Small intestine (tissue), 7 donors: Measurements from ENCODE around the gene KRT81. TPM values are rescaled to one million over a fixed set of nuclear protein-coding genes. Genes with fewer than 3 reads are reported as not detected.
A peak's percentile ranks its signal among the peaks of the same experiment; 100 is the strongest.

Experiments used
- DNase-seq, 2 donors: peaks; one replicate each; pipeline versions ENCODE4 v3.0.0 to v3.0.0-alpha.2; 2013
- FAIRE-seq: peaks from 2 replicates; lab custom pipeline; 2012; peaks lifted over from hg19 to GRCh38; lab: Jason Lieb, UNC
- H3K27ac ChIP-seq, 3 donors: one replicate each; pipeline ENCODE4 v1.5.1; 2013; ENCODE audit warnings: low read length in 2 of 3, mild to moderate bottlenecking in 2 of 3, control low read depth in 1 of 3, inconsistent platforms in 1 of 3, low read depth in 1 of 3, moderate library complexity in 1 of 3
- H3K27me3 ChIP-seq, 3 donors: one replicate each; pipeline ENCODE4 v1.6.1; 2013; ENCODE audit warnings: low read length in 3 of 3, inconsistent platforms in 1 of 3; ENCODE audit not compliant: control insufficient read depth in 3 of 3, insufficient read depth in 3 of 3
- H3K36me3 ChIP-seq, 3 donors: one replicate each; pipeline ENCODE4 v1.6.1; 2013; ENCODE audit warnings: low read length in 3 of 3, inconsistent platforms in 1 of 3, low read depth in 1 of 3, mild to moderate bottlenecking in 1 of 3, moderate library complexity in 1 of 3; ENCODE audit not compliant: control insufficient read depth in 3 of 3, insufficient read depth in 2 of 3
- H3K4me1 ChIP-seq, 3 donors: one replicate each; pipeline ENCODE4 v1.6.1; 2013; ENCODE audit warnings: low read length in 2 of 3, inconsistent platforms in 1 of 3, low read depth in 1 of 3, mild to moderate bottlenecking in 1 of 3, moderate library complexity in 1 of 3; ENCODE audit not compliant: control insufficient read depth in 3 of 3, insufficient read depth in 2 of 3
- H3K4me3 ChIP-seq, 3 donors: one replicate each; pipeline ENCODE4 v1.5.1; 2013; ENCODE audit warnings: low read length in 3 of 3, control low read depth in 1 of 3, inconsistent platforms in 1 of 3, low read depth in 1 of 3, mild to moderate bottlenecking in 1 of 3, moderate library complexity in 1 of 3
- H3K9me3 ChIP-seq, 2 donors: one replicate each; pipeline ENCODE4 v1.6.1; 2013; ENCODE audit warnings: low read depth in 1 of 2, low read length in 1 of 2; ENCODE audit not compliant: control insufficient read depth in 2 of 2, insufficient read depth in 1 of 2
- WGBS, 3 donors: extraction: QIAGEN DNeasy Blood & Tissue Kit; methylation state at CpG; one replicate each; pipeline ENCODE4 v1.1.7; 2013; 5-methylcytosine and 5-hydroxymethylcytosine counted together
- polyA plus RNA-seq, 4 donors: library from polyadenylated mRNA; stranded (reverse) in 3 of 4; unstranded in 1 of 4; fragments of 200-250 nt in 3 of 4; fragments of 120-200 nt in 1 of 4; gene quantifications; one replicate each; pipeline versions ENCODE4 v1.2.1 to v1.2.3, GENCODE V29; 2013
- donor health status: healthy with polysubstance abuse.
- donor health status: control.
- donor health status: control.
- donor health status: Bipolar disorder and iron deficiency.
- donor health status: healthy.

Gene KRT81
- polyA plus RNA-seq, 4 donors: 0.53 TPM; not detected in 3

DNA sequence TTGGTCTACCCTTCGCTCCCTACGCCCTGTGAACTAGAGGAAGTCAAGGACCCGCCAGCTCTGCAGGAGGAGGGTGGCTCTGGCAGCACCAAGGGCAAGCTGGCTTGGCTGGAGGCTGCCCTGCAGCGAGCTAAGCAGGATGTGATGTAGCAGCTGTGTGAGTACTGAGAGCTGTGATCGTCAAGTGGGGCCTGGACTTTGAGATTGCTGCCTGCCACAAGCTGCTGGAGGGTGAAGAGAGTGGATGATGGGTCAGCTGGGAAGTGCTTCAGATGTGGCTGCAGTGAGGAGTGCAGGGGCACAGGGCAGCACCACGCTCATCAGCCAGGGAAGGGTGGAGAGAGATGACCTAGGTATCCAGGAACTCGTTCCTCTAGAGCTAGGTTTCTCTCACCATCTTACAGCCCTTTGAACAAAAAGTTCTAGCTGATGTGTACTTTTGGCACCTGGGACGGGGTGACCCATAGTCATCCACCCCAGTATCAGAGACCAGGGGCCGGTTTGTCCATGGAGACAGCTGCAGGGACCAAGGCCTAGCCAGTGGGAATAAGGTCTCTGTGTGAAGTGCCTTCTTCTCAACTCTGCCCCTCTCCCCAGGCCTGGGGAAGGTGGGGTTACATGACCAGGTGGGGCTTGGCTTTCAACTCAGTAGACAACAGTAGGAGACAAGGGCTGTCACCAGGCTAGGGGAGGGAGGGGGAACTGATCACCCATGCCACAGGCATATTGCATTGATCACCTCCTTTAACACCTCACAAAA is 13.7 kb downstream of the KRT81 start:
- FAIRE-seq (no peak), DNase-seq (peak; percentile 25 to 26)
- H3K36me3 ChIP-seq: no peaks in the 10 kb centered on the region
- peaks cover 0 to 8% (median 7%) of the 10 kb centered on the region in 3 donors for H3K27me3 ChIP-seq
- no peak overlapping the region for H3K4me3 ChIP-seq
- 33 to 73% (median 39%) methylated on average over 9 of the region's 9 CpGs for WGBS, 3 donors
- no peaks in the 10 kb centered on the region for H3K9me3 ChIP-seq
- H3K4me1 ChIP-seq: peaks cover 0 to 4% (median 0%) of the 10 kb centered on the region in 3 donors
- H3K27ac ChIP-seq: no peak overlapping the region

DNA sequence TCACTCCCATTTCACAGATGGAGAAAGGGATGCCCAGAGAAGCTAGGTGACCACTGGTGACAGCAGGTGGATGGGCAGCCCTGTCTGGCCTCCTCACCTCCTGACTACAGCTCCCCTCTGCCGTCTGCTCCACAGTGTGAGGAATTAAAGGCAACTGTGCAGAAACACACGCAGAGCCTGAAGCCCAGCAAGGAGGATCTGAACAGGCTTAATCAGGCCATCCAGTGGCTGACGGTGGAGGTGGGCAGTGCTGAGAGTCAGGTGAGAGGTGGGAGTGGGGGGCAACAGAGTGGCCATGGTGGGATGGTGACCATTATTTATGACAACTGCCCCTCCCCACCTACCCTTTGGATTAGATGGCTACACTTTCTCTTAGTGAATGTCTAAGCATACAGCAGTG is 15.6 kb downstream of the KRT81 start:
- 86 to 93% (median 90%) methylated on average over 3 of the region's 3 CpGs for WGBS, 3 donors
- FAIRE-seq (no peak), DNase-seq (no peak)
- Histone ChIP-seq H3K27me3 (peaks cover 0 to 11% (median 8%) of the 10 kb centered on the region in 3 donors), H3K4me1 (peaks cover 0 to 4% (median 0%) of the 10 kb centered on the region in 3 donors), H3K9me3 (no peaks in the 10 kb centered on the region), H3K4me3 (no peak overlapping the region), H3K36me3 (no peaks in the 10 kb centered on the region), H3K27ac (no peak overlapping the region)

DNA sequence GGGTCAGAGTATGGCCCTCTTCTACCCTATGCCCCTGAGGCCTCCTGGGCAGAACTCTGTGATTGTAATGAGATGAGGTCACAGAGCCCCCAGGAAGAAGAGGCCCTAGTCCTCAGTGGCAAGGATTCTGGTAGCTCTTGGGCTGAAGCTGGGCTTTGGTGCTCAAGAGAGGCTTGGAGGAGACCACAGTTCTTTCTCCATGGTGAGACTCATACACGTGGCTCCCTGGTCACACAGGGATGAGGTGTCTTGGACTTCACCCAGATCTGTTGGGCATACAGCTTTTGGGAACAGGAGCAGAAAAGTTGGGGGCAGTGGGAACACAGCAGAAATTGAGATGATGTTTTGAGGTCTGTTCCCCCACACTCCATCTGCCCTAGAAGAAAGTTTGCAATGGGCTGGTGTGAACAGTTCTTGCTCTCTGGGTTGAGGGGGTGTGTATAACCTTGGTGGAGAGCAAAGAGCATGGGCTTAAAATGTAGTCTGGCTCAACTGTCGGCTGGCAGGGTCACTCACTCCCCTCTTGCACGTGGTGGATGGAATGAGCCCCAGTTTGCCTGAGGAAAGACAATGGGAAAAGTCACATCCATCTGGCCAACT is 16.7 kb downstream of the KRT81 start, which contains the start of gene KRT86:
KRT86 (plus strand) TSS at position 125 of the 600 bp plus-strand sequence. CDS start 27,272 bp downstream, outside the sequence.
- Histone ChIP-seq H3K27ac (no peak within 1 kb of the TSS), H3K36me3 (no peaks in the 10 kb centered on the region), H3K9me3 (no peaks in the 10 kb centered on the region), H3K4me1 (peaks cover 0 to 4% (median 0%) of the 10 kb centered on the region in 3 donors), H3K4me3 (no peak within 1 kb of the TSS), H3K27me3 (peaks cover 0 to 14% (median 8%) of the 10 kb centered on the region in 3 donors)
- no peak for DNase-seq
- FAIRE-seq: no peak
- WGBS, 3 donors: 67 to 74% (median 71%) methylated on average over 3 of the region's 3 CpGs

DNA sequence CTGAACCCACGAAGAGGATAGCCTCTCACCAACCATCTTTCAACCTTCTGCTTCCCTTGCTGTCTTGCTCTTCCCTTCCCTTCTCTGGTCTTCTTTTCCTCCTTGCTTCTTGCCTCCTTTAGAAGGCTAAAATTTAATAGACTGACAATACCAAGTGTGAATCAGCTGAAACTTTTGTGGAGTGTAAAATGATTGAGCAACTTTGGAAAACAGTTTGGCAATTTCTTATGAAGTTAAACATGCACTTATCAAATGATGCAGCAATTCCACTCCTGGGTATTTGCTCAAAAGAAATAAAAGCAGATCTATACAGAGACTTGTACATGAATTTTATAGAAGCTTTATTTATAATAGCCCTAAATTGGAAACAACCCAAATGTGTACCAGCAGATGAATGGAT is 20.2 kb downstream of the KRT81 start:
- FAIRE-seq (no peak), DNase-seq (no peak)
- H3K4me1 ChIP-seq: no peaks in the 10 kb centered on the region
- H3K4me3 ChIP-seq: no peak overlapping the region
- H3K9me3 ChIP-seq: no peaks in the 10 kb centered on the region
- 70 to 90% (median 80%) methylated on average over 1 of the region's 1 CpG for WGBS, 3 donors
- no peaks in the 10 kb centered on the region for H3K36me3 ChIP-seq
- H3K27ac ChIP-seq: no peak overlapping the region
- peaks cover 0 to 10% (median 0%) of the 10 kb centered on the region in 3 donors for H3K27me3 ChIP-seq

DNA sequence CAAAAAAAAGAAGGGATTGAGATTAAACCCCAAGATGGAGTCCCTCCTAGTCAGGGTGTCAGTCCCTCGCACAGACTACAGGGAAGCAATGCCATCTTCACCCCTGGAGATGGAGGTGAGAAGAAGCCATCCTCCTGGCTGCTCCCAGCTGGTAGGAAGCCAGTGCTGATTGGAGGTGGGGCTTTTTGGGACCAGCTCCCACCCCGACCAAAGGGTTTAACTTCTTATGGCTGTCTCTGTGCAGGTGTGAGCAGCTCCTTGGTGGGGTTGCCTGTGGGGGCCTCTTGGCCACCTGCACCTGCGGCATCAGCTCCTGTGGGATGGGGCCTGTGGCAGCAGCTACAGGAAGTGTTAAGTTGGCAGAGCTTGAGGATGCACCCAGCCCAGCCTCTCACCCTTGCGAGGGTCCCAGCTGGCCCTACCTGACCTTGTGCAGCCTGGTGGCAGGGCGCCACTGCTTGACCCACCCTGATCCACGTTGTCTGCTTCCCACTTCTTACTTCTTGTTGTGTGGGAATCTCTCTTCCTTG is 20.7 kb downstream of the KRT81 start:
- Histone ChIP-seq H3K27me3 (peaks cover 0 to 10% (median 0%) of the 10 kb centered on the region in 3 donors), H3K27ac (no peak overlapping the region), H3K36me3 (no peaks in the 10 kb centered on the region), H3K9me3 (no peaks in the 10 kb centered on the region), H3K4me1 (no peaks in the 10 kb centered on the region), H3K4me3 (no peak overlapping the region)
- WGBS, 3 donors: 73 to 80% (median 79%) methylated on average over 6 of the region's 6 CpGs
- no peak for DNase-seq
- no peak for FAIRE-seq

DNA sequence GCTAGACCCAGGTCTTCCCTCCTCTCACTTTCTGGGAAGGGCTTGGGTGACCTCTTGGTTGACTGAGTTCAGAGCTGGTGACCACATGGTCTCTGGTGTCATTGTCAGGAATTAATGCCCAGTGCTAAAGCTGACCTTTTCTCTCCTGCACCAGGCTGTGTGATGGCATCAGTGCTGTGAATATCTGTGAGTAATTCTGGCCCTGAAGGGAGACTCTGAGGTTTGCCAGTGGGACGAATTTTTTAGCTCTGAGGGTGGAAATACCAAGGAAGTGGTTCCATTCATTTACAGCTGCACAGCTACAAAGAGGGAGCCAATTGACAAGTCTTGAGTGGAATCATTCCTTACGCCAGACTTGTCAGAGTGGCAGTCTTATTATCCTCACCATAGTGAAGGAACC is 23.1 kb downstream of the KRT81 start:
- DNase-seq (no peak), FAIRE-seq (no peak)
- 74 to 92% (median 87%) methylated on average over 2 of the region's 2 CpGs for WGBS, 3 donors
- peaks cover 0 to 9% of the 10 kb centered on the region in 2 donors for H3K9me3 ChIP-seq
- H3K4me3 ChIP-seq: no peak overlapping the region
- H3K36me3 ChIP-seq: no peaks in the 10 kb centered on the region
- no peaks in the 10 kb centered on the region for H3K4me1 ChIP-seq
- H3K27ac ChIP-seq: no peak overlapping the region
- peaks cover 0 to 7% (median 0%) of the 10 kb centered on the region in 3 donors for H3K27me3 ChIP-seq

DNA sequence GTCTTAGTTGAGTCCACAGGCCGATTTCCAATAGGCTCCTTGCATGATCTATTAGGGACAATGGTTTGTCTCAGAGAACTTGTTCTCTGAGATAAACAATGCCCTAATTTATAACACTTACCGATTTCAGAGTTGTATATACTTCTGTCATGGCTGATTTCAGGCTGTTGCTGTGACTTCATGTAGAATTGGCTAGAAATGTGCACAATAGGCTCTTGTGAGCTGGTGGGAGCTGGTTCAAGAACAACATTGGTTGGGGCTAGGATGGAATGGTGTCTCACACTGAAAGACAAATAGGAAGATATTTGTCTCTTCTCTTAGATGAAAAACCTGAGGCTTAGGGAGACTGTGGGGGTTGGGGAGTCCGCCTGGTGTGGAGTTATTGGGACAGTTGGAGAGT is 23.6 kb downstream of the KRT81 start:
- peaks cover 0 to 7% (median 0%) of the 10 kb centered on the region in 3 donors for H3K27me3 ChIP-seq
- H3K27ac ChIP-seq: no peak overlapping the region
- H3K36me3 ChIP-seq: no peaks in the 10 kb centered on the region
- DNase-seq: no peak
- no peaks in the 10 kb centered on the region for H3K4me1 ChIP-seq
- WGBS, 3 donors: 76 to 83% (median 79%) methylated on average over 3 of the region's 3 CpGs
- no peak for FAIRE-seq
- no peak overlapping the region for H3K4me3 ChIP-seq
- peaks cover 0 to 14% of the 10 kb centered on the region in 2 donors for H3K9me3 ChIP-seq

DNA sequence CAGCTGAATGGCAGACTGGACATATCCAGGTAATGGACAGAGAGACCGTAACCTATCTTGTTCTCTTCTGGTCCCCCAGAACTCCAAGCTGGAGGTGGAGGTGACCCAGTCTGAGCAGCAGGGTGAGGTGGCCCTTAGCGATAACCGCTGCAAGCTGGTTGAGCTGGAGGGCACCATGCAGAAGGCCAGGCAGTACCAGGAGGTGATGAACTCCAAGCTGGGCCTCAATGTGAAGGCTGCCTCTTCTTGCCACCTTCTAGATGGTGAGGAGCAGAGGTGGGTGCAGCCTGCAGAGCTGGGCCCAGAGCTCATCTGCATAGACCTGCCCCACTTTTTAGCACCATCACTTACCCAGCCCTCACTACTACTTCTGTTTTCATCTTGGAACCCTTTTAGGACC is 24.1 kb downstream of the KRT81 start:
- Histone ChIP-seq H3K4me3 (no peak overlapping the region), H3K27ac (no peak overlapping the region), H3K27me3 (peaks cover 0 to 7% (median 2%) of the 10 kb centered on the region in 3 donors), H3K9me3 (peaks cover 0 to 18% of the 10 kb centered on the region in 2 donors), H3K36me3 (no peaks in the 10 kb centered on the region), H3K4me1 (no peaks in the 10 kb centered on the region)
- no peak for FAIRE-seq
- no peak for DNase-seq
- WGBS, 3 donors: 97 to 100% (median 98%) methylated on average over 3 of the region's 3 CpGs
